HG03378 (cell line): Measurements from ENCODE around the gene KDM4D.
"Not testable (repeated sequence)": the region's sequence is repeated elsewhere in the genome, so short reads cannot be mapped to it uniquely, and the experiment has no call there.

Source experiments
- ATAC-seq: cut with Tn5 transposase; IDR thresholded peaks from one replicate; pipeline ENCODE4 v1.9.1; 2021; ENCODE audit warnings: mild to moderate bottlenecking, moderate library complexity; ENCODE audit not compliant: unreplicated experiment

The KDM4D gene

GRCh38 chr11:94956963-94957362 is 16.5 kb upstream of the KDM4D start:
- ATAC-seq = no peak

- no peak for ATAC-seq
Measured at GRCh38 chr11:94958121-94958696, 15.3 kb upstream of the KDM4D start.

GRCh38 chr11:94959179-94959578 is 14.3 kb upstream of the KDM4D start:
- ATAC-seq = no peak

GRCh38 chr11:94960488-94960887 is 13.0 kb upstream of the KDM4D start:
- ATAC-seq = no peak

GRCh38 chr11:94961255-94961654 is 12.3 kb upstream of the KDM4D start:
- no peak for ATAC-seq

- ATAC-seq = no peak
Measured at GRCh38 chr11:94964934-94965333, 8.6 kb upstream of the KDM4D start.

- ATAC-seq = no peak
Measured at GRCh38 chr11:94968334-94968958, 5.1 kb upstream of the KDM4D start.

GRCh38 chr11:94972700-94973098 is 810 bp upstream of the KDM4D start:
- no peak for ATAC-seq

- ATAC-seq = no peak
Measured at GRCh38 chr11:94974178-94974577, 669 bp downstream of the KDM4D start.

GRCh38 chr11:94975599-94975998 is 2.1 kb downstream of the KDM4D start:
- ATAC-seq = no peak

- ATAC-seq = no peak
Measured at GRCh38 chr11:94987378-94987777, 13.9 kb downstream of the KDM4D start.

- ATAC-seq = no peak
Measured at GRCh38 chr11:94988748-94989147, 15.2 kb downstream of the KDM4D start.

- ATAC-seq = no peak
Measured at GRCh38 chr11:94993400-94993943, 20.0 kb downstream of the KDM4D start.

- no peak for ATAC-seq
Measured at GRCh38 chr11:94997437-94997836, 23.9 kb downstream of the KDM4D start.

- no peak for ATAC-seq
Measured at GRCh38 chr11:94998285-94998684, 24.8 kb downstream of the KDM4D start.

- ATAC-seq = no peak
Measured at GRCh38 chr11:95003716-95004115, 30.2 kb downstream of the KDM4D start.

- no peak for ATAC-seq
Measured at GRCh38 chr11:95005642-95006041, 32.1 kb downstream of the KDM4D start.

- no peak for ATAC-seq
Measured at GRCh38 chr11:95011376-95011775, 37.9 kb downstream of the KDM4D start.

GRCh38 chr11:95014184-95014821 is 40.8 kb downstream of the KDM4D start:
- ATAC-seq = no peak

GRCh38 chr11:95016139-95016538 is 42.6 kb downstream of the KDM4D start:
- no peak for ATAC-seq

GRCh38 chr11:95021468-95021867 is 48.0 kb downstream of the KDM4D start:
- ATAC-seq = not testable (repeated sequence)

GRCh38 chr11:95024958-95025357 is 51.4 kb downstream of the KDM4D start, which contains the start of gene KDM4E:
KDM4E (plus strand) TSS chr11:95025258; CDS start chr11:95025558, 300 bp downstream.
- no peak for ATAC-seq
